Stimulated activated CD8-positive, alpha-beta memory T cell treated with anti-CD3 and anti-CD28 coated beads, Interleukin-7, amount 100 ng/mL, for 1 hour (primary cell): Measurements from ENCODE around the gene ACHE.
"Not testable (repeated sequence)": the region's sequence is repeated elsewhere in the genome, so short reads cannot be mapped to it uniquely, and the experiment has no call there.

Experiments
- DNase-seq, 2 donors: peaks; one replicate each; pipeline ENCODE4 v3.0.0-alpha.2; 2020; ENCODE audit warnings: low read depth in 2 of 2

The ACHE gene

DNA sequence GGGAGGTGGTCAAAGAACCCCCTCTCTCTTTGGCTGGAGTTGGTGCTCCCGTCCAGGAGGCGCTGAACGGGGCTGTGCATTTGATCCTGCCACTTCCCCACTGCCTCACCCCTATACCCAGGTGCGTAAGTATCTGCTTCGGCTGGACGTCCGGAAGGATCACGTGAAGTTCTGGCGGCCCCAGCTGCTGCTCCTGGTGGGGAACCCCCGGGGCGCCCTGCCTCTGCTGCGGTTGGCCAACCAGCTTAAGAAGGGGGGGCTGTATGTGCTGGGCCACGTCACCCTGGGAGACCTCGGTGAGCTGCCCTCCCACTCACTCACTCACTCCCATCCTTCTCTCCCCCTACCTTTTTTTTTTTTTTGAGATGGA, 34.1 kb downstream of the ACHE start:
- DNase-seq, result no peak

DNA sequence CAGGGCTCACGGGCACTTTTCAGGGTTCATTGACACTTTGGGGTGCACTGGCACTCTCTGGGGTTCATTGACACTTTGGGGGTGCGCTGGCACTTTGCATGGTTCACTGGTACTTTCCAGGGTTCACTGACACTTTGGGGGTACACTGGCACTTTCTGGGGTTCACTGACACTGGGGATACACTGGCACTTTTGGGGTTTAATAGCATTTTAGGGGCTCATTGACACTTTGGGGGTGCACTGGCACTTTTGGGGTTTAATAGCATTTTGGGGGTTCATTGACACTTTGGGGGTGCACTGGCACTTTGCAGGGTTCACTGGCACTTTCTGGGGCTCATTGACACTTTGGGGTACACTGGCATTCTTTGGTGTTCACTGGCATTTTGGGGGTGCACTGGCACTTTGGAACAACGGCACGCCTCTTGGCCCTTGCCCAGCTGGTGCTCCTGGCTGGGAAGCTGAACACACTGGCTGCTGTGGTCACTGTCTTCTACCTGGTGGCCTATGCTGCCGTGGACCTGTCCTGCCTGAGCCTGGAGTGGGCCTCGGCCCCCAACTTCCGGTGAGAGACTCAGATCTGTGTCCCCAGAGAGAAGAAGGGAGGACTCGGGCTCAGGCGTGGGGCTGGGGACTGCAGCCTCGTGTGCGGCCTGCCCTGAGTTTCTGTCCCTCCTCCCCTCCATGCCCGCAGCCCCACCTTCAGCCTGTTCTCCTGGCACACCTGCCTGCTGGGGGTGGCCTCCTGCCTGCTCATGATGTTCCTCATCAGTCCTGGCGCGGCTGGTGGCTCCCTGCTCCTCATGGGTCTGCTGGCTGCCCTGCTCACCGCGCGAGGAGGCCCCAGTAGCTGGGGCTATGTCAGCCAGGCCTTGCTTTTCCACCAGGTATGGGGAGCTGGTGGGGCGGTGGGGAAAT, 34.7 kb downstream of the ACHE start:
- no peak for DNase-seq

- DNase-seq, result no peak
Measured at GRCh38 chr7:100859856-100860255, 35.8 kb downstream of the ACHE start.

GRCh38 chr7:100856871-100857282, 38.8 kb downstream of the ACHE start:
- DNase-seq, result no peak

- DNase-seq, result no peak
Measured at GRCh38 chr7:100855515-100855914, 40.2 kb downstream of the ACHE start.

DNA sequence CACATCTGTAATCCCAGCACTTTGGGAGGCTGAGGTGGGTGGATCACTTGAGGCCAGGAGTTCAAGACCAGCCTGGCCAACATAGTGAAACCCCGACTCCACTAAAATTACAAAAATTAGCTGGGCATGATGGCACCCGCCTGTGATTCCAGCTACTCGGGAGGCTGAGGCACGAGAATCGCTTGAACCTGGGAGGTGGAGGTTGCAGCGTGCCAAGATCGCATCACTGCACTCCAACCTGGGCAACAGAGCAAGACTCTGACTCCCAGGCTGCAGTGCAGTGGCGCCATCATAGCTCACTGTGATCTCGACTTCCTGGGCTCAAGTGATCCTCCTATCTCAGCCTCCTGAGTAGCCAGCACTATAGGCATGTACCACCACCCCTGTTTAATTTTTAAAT, 40.8 kb downstream of the ACHE start:
- not testable (repeated sequence) for DNase-seq

DNA sequence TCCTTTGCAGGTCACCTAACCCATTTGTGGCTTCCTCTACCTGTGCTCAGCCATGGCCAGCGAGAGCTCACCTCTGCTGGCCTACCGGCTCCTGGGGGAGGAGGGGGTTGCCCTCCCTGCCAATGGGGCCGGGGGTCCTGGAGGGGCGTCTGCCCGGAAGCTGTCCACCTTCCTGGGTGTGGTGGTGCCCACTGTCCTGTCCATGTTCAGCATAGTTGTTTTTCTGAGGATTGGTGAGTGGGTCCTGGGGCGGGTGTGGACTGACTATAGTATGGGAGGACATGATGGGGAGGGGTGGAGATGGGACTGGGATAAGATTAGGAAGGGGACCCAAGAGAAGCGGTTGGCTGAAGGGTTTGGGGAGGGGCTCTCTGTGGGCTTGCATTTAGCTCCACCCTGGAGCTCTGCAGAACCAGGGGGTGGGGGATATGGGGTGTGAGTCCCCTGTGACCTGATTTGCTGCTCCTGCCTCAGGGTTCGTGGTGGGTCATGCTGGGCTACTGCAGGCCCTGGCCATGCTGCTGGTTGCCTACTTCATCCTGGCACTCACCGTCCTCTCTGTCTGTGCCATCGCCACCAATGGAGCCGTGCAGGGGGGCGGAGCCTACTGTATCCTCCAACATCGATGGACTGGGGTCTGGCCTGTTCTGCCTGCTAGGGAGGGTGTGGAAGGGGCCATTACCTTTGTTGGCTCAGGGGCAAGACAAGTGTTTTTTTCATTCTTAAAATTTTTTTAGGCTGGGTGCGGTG, 41.4 kb downstream of the ACHE start:
- no peak for DNase-seq

- DNase-seq, result peak; percentile 62 to 68
Measured at GRCh38 chr7:100852048-100852872, 43.4 kb downstream of the ACHE start, which contains the start of gene SLC12A9. TSS of gene SLC12A9 (plus strand) at chr7:100852713. CDS start at chr7:100854198, 1,485 bp downstream.

DNA sequence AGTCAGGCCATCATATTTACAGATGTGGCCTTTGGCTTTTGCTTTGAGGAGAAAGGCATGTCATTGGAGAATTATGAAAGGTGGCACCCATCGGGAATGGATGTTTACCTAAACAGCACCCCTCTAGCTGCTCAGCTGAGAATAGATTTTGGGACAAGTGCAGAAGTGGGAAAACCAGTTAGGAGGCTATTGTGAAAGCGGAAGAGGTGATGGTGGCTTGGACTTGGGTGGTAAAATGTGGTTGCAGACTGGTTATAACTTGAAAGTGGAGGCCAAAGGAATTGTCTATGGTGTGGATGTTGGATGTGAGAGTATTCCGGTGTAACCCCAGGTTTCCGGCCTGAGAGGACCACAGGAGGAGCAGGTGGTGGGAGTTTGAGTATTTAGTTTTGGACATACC, 48.3 kb downstream of the ACHE start:
- no peak for DNase-seq

DNA sequence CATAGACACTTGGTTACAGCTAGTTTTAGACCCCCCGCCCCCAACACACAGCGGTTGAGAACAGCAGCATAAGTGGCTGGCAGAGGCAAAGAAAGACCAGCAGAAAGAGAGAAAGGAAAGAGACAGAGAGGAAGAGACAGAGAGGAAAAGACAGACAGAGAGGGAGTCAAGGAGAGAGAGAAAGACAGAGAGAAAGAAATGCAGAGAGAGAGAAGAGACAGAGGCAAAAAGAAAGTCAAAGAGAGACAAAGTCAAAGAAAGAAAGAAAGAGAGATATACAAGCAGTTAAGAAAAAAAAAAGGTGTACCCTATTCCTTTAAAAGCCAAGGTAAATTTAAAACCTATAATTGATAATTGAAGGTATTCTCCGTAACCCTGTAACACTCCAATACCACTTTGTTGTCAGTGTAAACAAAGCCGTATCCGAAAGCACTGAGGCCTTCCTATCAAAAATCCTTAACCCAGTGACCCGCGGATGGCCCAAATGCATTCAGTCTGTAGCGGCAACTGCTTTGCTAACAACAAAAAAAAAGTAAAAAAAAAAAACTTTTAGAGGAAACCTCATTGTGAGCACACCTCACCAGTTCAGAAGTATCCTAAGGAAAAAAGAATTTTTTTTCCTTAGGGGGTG, 55.1 kb downstream of the ACHE start:
- no peak for DNase-seq
